GM21576 (cell line): ENCODE results near the gene KCMF1.
"Not testable (repeated sequence)": the region's sequence is repeated elsewhere in the genome, so short reads cannot be mapped to it uniquely, and the experiment has no call there.

Source experiments
- ATAC-seq: cut with Tn5 transposase; IDR thresholded peaks from one replicate; pipeline ENCODE4 v1.9.1; 2021; ENCODE audit warnings: mild to moderate bottlenecking, moderate library complexity; ENCODE audit not compliant: unreplicated experiment

The KCMF1 gene

DNA sequence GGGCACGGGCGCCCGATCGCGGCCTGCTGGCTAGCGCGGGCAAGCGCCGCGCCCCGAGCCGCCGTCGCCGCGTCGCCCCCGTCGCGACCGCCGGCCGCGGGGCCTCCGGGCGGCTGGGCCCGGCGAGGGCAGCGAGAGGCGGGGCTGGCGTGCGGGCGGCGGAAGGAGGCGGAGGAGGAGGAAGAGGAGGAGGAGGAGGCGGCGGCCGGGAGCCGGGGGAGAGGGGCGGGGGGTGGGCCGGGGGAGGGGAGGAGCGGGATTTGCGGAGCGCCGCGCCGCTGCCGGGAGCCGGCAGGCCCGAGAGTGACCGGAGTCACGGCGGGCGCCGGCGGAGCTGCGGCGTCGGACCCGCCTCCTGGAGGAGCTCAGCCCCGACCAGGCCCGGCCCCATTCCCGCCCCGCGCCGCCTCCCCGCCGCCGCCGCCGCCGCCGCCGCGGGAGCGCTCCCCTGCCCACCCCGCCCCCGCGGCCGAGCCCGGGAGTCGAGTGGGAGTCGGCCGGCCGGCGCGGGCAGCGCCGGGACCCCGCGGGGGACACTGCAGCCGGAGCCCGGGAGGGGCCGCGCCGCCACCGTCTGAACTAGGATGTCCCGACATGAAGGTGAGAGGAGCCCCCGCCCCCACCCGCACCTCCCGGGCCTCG is at the start of gene KCMF1:
TSS of gene KCMF1 (plus strand) at position 294 of the 642 bp plus-strand sequence. CDS start at position 585, 291 bp downstream.
- ATAC-seq, result peak; percentile 46

DNA sequence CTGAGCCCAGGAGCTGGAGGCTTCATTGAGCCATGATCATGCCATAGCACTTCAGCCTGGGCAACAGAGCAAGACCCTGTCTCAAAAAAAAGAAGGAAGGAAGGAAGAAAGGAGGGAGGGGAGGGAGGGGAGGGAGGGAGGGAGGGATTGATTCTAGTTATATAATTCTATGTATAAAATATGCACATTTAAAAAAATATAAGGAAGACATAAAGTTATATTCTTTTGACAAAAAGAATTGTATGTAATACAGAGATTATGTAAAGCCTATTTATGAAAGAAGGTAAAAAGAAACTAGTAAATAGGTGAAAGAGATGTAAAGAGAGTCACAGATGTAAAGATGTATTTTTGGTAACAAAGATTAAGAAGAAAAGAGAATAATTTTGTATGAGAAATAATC is 48.0 kb upstream of the KCMF1 start:
- no peak for ATAC-seq

DNA sequence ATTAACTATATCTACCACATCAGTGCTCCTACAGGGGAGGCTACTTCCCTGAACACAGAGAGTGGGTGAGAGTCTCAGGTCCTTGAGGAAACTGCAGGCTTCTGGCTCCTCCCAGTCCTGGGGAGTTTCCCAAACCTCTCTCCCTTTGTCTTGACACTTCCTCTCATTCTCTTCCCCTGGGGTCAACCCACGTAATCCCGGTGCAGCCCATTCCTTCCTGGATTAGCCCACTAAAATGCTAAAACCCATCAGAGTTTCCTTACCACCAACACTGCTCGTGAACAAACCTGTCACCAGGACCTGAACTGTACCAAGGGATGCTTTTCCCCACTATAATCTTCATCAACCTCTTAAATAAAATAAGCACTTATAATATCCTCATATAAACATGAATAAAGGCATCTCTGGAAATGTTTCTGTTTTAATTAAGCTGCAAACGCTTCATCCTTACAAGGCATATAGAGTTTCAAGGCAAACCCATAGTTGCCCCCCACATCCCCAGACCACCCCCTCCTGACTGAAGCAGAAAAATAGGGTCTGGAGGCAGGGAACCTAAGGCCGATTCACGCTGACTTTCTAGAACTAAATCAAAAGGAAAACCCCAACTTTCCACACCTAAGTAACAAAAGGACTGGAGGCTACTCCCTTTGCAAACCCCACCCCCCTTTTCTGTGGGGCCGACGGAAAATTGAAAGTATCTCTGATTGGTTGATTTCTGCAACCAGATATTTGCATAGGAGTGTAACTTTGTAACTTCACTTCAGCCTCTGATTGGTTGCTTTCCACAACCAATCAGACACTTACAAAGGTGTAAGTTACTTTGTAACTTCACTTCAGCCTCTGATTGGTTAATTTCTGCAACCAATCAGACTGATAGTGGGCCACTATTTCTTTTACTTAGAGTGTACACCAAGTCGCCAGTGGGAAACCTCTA is 46.5 kb upstream of the KCMF1 start:
- peak; percentile 29 for ATAC-seq

DNA sequence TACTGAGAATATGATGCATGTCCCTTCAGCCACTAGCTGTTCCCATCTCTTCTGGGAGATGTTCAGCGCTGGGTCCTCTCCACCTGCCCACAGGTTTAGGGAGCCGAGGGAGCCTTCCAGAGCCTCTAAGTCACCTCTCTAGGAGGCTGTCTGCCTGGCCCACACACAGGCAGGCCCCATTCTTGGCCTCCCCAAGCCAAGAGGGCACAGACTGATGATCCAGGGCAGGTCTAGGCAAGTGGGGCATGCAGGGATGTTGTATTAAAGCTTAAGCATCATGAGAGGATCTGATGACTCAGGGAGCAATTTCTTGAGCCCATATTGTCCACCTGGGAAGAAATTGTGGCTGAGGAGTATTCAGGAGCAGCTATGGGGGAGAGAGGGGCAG is 45.6 kb upstream of the KCMF1 start:
- peak; percentile 1 for ATAC-seq

DNA sequence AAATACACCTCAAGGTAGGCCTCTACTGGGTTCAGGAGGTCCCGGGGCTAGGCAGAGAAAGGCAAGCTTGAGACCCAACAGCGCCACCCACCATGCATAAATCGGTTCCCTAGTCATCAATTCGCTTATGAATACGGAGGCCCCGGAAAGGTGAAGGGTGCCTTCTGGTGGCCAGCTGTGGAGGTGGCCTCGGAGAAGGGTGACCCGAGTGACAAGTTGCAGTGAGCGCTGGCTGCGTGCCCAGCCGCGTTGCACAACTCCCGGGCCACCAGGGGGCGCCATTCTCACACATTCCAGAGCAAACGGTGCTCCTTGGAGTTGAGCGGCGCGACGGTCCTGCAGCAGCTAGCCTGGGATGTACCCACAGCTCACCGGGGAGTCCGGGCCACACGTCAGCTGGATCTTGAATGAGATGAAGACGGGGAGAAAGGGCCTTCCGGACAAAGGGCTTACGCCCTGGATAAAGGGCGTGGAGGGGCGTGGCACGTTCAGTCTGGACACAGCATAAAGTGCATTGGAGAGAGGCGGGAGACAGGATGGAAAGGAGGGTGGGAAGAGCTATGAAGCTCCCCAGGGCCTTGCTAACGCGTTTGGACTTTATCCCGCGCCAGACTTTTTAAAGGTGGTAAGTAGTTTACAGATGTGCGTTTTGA is 45.1 kb upstream of the KCMF1 start:
- ATAC-seq, result peak; percentile 77

DNA sequence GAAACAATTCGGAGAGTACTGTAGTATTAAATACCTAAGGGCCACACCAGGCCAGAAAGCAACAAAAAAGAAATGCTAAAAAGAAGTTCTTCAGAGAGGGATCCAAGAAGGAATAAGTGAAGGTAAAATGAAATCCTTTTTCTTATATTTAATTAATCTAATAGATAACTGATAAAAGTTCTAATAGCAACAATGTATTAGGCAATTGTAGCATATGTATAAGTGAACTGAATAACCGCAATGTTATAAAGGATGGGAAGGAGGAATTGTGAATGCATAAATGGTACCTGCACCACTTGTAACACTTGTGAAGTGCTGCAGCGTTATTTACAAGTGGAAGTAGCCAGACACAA is 43.7 kb upstream of the KCMF1 start:
- ATAC-seq, result no peak

DNA sequence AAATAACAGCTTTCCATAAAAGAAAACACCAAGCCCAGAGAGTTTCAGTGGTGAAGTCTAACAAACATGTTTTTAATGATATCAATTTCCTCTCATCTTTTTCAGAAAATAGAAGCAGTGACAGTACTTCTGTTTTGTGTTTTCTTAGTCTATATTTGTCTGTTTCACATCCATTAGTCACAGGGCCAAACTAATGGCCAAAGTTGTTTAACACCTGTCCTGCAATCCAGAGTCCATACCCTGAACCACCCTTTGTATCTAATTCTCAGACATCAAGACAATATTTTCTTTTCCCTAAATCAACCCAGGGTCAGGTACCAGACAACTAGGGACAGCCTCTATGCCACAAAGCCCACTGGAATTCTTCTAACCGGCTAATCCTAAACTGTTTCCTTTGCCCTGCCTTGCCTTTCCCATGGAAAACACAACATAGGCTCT is 39.6 kb upstream of the KCMF1 start:
- ATAC-seq, result peak; percentile 63

DNA sequence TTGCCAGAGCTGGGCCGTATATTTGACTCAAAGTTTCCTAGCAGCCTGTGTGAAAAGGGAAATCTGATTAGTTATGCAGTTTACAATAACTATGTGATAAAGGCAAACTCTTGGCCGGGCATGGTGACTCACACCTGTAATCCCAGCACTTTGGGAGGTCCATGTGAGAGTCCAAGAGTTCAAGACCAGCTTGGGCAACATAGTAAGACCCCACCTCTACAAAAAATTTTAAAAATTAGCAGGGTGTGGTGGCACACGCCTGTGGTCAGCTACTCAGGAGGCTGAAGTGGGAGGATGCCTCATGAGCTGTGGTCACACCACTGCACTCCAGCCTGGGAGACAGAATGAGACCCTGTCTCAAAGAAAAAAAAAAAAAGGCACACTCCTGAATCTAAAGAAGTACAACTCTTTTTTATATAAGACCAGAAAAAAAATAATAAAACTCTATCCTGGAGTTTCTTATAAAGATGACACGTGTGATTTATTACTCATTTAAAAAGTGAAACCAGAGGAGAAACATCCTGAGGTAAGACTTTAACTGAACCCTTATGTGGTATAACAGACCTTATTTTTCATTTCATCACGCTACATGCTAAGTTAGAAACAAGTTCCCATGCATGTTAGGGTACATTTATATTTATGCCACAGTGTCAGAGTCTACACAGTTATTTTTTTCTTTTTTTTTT is 32.6 kb upstream of the KCMF1 start:
- peak; percentile 29 for ATAC-seq

DNA sequence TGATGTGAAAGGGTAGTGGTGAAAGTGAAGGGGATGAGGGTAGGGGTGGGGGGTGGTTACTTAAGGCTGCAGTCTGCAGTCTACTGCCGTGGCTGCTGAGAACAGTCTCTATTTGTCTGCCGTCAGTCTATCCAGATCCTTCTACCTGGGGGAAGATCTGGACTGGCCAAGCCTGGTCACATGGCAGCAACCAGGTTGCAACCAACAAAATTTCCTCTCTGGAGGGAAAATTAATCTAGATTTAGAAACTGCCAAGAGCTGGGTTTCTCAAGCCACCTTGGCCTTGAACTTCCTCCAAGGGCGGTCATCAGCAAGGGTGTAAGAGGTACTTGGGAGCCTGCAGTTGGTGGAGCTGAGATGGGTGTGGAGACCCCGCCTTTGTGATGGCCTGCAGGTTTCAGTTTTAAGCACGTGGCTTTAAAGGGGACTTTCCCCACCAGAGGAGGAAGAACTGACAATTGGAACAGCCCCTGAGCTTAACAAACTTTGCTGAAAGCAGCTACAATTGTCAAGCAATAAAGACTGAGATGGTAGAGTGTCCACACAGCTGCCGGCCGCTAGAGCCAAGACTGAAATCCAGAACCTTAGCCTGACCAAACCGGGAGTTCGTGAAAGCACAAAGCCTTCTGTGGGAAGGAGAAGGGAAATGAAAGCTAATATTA is 31.4 kb upstream of the KCMF1 start:
- peak; percentile 73 for ATAC-seq

DNA sequence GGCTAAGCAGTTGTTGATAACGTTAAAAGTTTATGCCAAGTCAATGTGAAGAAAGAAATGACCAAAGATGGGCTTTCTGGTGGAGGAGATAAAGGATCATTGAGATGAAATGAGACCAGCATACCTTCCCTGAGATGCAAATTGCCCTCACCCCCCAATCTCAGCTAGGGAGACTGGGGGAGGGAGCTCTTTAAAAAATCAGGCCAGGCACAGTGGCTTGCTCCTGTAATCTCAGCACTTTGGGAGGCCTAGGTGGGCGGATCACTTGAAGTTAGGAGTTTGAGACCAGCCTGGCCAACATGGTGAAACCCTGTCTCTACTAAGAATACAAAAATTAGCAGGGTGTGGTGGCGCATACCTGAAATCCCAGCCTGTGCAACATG is 30.9 kb upstream of the KCMF1 start:
- no peak for ATAC-seq

DNA sequence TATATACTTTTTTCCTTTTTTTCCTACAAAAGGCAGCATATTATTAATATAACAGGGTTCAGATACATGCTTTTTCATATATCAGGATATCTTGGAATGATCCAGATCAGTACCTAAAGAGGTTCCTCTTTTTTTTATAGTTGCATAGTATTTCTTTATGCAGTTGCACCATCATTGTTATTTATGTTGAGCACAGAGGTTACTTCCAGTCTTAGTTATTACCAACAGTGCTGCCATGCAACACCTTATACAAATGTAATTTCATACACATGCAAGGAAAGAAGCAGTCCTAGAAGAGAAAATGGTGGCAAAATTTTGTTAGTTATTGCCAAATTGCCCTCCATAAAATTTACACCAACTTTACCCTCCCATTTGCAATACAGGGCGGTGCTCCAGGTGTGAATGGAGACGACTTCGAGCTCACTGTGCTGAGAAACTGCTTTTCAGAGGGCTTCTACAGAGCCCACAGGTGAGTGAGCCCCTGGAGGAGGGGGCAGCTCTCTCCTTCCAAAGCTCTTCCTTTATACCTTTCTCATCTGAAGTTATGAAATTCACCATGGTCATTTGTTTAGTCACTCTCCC is 30.0 kb upstream of the KCMF1 start:
- no peak for ATAC-seq

DNA sequence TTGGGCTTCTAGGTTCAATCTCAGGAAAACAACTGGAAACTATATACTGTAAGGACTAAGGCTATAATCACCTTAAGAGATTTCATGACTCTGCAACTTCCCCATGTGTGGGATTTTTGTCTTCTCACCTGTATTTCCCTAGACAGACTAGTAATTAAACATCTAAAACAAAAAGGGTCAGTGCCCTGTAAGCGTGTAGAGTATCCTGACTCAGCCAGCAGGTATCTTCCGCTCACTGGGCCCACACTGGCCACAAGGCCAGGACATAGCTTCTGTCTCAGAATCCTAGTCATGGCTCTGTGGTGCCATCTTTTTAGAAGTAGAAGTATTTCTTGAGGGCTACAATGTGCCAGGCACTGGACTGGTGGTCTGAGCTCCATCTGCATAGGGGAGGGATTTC is 28.8 kb upstream of the KCMF1 start:
- ATAC-seq, result no peak

DNA sequence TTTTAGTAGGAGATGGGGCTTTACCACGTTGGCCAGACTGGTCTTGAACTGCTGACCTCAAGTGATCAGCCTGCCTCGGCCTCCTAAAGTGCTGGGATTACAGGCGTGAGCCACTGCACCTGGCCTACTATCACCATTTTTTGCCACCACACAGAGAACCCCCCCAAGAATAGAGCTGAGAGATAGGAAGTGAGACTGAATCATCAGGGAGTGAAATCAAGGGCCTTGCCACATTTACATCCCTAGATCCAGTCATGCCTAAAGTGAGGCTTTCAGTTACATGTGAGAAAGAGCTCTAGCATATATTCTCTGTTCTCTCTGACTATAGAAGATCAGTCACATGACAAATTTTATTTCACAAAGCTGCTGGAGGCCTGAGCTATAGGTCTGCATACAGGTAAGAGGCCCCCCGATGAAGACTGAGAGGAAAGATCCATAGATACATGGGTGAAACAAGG is 28.0 kb upstream of the KCMF1 start:
- ATAC-seq, result peak; percentile 29

DNA sequence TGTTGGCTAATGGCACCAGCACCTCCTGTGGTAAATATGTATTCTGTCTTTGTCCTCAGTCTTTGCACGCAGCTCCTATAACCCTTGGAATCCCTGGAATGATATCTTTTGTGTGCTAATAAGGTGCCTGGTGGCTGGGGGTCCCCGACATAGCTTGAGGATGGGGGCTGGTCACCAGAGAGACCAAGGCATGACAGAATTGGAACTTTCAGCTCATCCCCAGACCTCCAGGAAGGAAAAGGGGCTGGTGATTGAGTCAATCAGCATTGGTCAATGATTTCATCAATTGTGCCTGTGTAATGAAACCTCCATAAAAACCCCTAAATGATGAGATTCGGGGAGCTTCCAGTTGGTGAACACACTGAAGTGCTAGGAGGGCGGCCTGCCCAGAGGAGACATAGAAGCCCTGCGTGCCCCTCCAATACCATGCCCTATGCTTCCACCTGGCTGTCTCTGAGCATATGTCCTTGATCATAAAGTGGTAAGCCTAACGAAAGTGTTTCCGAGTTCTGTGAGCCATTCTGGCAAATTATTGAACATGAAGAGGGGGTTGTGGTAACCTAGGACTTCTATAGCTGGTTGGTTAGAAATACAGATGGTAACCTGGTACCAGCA is 26.6 kb upstream of the KCMF1 start:
- no peak for ATAC-seq

DNA sequence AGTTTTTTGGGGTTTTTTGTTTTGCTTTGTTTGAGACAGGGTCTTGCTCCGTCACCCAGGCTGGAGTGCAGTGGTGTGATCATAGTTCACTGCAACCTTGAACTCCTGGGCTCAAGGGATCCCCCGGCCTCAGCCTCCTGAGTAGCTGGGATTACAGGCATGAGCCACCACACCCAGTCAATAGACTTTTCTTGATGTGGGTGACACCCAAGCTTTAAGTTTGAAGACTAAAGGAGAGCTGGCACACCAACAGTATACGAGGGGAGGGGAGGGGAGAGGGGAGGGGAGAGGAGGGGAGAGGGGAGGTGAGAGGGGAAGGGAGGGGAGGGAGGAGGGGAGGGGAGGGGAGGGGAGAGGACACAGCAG is 25.1 kb upstream of the KCMF1 start:
- not testable (repeated sequence) for ATAC-seq

DNA sequence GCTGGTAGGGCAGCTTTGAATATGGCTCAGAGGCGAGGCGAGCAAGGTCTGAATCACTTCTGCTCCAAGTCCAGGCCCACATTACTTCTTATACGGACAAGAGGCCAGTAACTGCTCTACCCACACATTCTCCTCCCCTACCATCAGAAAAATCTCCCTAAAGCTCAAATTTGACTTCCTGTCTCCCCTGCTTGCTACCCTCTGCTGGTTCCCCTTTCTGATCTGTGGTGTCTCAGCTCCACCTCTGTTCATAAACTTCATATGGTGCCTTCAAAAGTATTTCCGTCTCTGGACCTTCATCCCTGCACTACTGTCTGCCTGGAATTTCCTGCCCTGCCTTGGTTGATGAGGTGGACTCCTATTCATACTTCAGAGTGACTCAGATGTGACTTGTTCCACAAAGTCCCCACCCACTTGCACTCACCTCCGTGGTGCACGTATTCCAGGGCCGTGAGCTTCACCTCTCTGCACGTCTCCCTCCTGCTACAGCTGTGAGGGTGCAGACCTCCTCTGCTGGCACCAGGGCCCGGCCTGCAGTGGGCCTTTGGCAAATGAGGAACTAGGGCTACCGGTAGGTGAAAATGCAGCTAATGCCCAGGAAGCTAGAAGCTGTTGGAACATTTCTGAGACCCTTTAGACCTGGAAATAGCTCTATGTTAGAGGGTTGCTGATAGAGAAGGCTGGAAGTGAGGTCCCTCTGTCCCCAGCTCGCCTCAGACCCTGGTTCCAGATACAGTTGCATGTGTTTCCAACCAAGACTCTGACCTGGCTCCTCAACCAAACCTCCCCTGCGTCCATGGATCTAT is 24.6 kb upstream of the KCMF1 start:
- ATAC-seq, result peak; percentile 73

DNA sequence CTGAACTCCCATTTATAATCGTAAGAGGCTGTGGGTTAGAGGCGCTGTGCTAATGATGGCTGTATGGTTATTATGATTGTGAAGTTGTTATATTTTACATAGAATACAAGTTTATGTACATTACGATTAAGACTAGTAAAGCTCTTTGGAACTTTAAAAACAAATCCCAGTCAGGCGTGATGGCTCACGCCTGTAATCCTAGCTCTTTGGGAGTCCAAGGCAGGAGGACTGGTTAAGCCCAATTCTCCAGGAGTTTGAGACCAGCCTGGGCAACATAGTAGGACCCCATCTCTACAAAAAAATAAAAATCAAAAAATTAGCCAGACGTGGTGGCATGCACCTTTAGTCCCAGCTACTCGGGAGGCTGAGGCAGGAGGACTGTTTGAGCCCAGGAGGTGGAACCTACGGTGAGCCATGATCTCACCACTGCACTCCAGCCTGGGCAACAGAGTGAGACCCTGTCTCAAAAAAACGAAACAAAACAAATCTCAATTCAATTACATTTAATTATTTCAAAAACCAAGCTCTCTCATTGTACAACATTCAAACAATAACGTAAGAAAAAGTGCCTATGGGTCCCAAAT is 23.9 kb upstream of the KCMF1 start:
- no peak for ATAC-seq

DNA sequence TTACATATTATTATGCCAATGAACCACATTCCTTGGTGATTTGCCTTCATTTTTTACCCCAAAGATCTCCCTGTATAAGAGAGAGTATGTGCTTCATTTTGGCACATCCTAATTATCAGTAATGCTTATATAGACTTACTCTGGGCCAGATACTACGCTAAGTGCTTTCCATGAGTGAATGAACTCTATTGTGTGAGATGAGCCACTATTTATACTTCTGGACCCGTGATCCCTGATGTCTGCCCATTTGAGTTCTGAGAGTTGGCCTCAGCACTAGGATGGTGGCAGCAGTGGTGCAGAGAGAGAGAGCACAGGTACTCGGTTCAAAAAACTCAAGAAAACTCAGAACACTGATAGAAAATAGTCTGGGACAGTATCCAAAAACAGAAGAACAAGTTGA is 17.4 kb upstream of the KCMF1 start:
- ATAC-seq, result no peak

DNA sequence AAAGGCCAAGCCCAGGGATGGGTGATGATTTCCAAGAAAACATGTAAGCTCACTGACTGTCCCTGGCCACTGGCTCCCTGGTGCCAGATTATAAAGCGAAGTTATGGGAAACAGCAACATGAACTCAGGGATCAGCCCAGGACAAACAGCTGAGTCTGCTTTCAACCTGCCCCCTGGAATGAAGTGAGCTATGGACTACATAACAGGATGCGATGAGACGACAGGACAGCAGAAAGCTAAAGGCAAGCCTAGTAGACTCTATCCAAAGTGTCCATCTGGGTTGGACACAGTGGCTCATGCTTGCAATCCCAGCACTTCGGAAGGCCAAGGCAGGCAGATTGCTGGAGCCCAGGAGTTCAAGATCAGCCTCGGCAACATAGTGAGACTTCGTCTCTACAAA is 16.6 kb upstream of the KCMF1 start:
- ATAC-seq, result no peak
